ENCODE measurements around the gene CRYBB3.

DNA sequence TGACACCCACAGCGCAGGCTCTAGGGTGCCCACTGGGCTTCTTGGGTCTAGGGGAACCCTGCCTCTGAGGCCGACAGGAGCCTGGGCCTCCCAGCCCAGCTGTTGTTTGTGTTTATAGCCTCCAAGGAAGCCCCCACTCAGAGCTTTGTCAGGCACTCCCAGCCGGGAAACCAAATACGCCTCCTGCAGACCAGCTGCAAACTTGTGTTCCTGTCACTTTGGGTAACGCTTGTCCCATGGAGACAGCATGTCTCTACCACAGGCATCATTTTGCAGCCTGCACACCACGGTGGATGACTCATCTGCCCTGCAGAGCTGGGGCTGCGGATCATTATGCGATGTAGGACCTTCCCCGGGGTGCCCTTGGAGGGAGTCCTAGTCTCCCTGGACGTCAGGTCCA lies 40.6 kb upstream of the CRYBB3 start:
- TF ChIP-seq, protein P1, sequence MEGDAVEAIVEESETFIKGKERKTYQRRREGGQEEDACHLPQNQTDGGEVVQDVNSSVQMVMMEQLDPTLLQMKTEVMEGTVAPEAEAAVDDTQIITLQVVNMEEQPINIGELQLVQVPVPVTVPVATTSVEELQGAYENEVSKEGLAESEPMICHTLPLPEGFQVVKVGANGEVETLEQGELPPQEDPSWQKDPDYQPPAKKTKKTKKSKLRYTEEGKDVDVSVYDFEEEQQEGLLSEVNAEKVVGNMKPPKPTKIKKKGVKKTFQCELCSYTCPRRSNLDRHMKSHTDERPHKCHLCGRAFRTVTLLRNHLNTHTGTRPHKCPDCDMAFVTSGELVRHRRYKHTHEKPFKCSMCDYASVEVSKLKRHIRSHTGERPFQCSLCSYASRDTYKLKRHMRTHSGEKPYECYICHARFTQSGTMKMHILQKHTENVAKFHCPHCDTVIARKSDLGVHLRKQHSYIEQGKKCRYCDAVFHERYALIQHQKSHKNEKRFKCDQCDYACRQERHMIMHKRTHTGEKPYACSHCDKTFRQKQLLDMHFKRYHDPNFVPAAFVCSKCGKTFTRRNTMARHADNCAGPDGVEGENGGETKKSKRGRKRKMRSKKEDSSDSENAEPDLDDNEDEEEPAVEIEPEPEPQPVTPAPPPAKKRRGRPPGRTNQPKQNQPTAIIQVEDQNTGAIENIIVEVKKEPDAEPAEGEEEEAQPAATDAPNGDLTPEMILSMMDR (IDR thresholded peaks at IDR 0.05 in 8 of 11, conservative IDR thresholded peaks at IDR 0.05 in 3 of 11): no peak
- TF ChIP-seq POLR2A (IDR thresholded peaks at IDR 0.05) (no peak), POLR2AphosphoS5 (IDR thresholded peaks at IDR 0.05) (no peak)

Measured in spleen (tissue), 7 donors.